ENCODE data around the gene SLC9A9.

SLC9A9 gene

DNA sequence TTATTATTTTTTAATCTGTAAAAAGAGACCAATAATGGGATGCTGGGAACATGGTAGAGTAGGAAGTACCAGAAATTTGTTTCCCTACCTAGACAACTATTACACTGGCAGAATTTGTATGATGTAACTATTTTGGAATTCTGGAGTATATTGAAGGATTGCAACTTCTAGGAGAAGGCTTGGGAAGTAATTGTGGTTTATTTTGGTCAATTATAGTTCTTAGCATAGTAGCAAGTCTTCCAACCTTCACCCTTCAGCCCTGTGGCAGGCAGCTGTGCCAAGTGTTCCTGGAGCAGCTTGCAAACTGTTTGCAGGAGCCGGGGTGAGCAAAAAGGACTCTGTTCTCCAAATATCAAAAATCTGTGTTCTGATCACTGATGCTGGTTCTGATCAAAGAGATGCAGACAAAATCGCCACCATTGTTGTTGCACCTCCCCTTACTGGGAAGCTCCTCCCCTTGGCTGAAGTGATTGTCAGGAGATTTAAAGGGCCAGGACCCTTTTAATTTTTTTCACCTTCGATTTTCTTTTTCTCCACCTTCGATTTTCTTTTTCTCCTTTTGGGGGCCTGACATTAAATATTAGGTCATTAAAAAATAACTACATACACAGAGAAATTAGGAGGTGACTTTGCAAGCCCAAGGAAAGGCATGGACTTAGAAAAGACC, 363.3 kb downstream of the SLC9A9 start:
- DNase-seq: no peak

GRCh38 chr3:143483214-143483613, 365.1 kb downstream of the SLC9A9 start:
- DNase-seq: no peak

DNA sequence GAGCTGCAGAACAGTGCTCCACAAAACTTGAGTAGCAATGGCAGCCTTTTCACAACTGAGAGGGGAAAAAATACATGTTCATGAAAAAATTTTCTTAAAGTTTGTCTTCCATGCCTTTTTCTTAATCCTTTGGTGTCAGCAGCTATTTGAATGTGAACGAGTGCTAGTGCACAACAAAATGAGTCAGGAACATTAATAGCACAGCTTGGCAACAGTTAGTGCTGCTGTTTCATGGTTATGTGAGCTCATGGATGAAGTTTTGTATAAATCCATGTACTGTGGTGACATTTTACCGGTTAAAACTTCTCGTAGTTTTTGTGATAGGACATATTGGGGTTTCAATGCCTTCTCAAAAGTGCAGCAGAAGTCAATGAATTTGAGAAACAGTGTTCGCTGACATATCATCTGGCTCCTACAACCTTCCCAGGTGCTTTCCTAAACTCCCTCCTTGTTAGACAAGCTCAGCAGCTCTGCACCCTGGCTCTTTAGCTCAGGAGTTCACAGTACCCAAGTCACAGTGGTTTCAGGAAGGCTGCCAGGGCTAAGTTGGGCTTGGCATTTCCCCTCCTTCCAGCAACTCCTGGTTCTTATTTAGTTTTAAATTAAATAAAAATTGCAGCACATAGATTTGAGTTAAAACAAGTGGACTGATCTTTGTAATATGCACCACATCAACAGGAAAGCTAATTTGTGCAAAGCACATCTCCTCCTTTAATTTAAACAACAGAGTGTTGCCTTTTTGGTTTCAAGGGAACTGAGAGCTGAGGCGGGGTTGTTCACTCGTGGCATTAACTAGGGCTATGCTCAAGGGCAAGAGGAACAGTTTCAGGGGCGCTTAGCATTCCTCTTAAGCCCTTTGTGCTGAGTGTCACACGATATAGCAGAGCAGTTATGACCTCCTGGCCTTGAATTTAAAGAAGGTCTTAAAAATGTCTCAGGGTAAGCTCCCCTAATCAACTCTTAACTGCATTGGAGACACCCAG, 365.9 kb downstream of the SLC9A9 start:
- no peak for DNase-seq

DNA sequence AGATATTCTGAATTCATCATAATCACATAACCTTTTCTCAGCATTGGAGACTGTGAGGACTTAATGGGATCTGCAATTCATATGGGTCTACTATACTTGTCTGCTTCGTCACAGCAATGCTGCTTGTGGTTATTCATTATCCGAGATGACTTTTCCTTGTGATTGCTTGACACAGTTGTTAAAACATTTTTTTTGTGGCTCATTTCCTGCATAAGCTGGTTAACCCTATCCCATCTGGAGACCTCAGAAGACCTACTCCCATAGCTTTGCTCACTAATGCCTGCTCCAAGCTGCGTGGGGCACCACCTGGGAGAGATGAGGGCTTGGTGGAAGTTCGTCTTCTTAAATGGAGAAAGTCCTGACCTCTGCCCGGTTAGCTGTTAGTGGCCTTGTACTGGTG, 367.9 kb downstream of the SLC9A9 start:
- DNase-seq: no peak

DNA sequence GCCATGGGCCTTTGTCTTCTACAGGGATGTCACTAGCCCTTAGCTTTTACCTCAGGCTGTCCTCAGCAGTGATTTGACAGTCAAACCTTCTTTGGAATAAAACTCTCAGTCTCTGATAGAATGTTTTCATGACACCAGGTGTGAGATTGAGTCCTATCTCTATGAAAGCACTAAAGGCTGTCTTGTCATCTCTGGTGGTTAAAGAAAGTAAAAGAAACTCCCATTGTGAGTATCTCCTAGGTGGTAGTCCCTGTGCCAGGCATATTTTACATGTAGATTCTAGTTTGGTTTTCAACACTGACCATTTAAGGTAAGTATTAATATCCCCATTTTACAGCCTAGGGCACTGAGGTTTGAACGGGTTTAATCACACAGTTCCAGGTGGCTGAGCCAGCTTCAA, 368.5 kb downstream of the SLC9A9 start:
- no peak for DNase-seq

GRCh38 chr3:143478115-143478693, 370.1 kb downstream of the SLC9A9 start:
- no peak for DNase-seq

- DNase-seq: no peak
These were observed 371.2 kb downstream of the SLC9A9 start for GRCh38 chr3:143476965-143477640.

- DNase-seq: no peak
These were observed 372.3 kb downstream of the SLC9A9 start for GRCh38 chr3:143475981-143476380.

DNA sequence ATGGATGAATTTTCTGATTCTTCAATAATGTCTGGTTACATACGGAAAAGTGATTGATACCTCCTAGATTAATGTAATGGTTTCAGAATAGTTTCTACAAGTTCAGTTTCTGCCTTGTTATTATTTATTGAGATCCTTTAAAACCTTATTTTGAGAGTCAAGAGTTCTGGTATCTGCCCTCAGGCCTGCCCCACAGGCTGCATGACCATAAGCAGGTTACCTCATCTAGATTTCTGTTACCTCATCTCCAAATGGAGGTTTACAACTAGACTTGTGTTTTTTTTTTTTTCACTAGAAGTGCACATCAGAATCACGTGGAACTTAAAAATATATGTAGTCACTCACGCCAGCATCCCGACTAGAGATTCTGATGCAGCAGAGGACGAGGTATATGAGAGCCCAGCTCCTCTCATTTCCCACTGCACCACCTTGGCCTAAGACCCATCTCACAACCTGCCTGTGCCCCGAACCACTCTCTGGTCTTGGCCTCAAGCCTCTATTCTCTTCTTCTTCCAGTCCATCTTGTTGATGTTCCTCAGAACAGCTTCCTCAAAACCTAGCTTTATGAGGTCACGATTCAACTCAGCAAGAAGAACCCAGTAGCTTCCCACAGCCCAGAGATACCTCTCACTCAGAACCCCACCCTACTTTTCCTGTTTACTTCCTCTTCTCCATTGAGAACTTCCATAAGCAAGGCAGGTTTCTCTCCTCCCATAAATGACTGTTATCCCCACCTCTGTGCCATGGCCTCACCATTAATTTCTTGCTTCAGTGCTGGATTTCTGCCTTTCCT, 375.3 kb downstream of the SLC9A9 start:
- no peak for DNase-seq

GRCh38 chr3:143471705-143472104, 376.6 kb downstream of the SLC9A9 start:
- no peak for DNase-seq

GRCh38 chr3:143469159-143469558, 379.1 kb downstream of the SLC9A9 start:
- no peak for DNase-seq

GRCh38 chr3:143465666-143466065, 382.6 kb downstream of the SLC9A9 start:
- DNase-seq: no peak

GRCh38 chr3:143464850-143465249, 383.4 kb downstream of the SLC9A9 start:
- DNase-seq: no peak

DNA sequence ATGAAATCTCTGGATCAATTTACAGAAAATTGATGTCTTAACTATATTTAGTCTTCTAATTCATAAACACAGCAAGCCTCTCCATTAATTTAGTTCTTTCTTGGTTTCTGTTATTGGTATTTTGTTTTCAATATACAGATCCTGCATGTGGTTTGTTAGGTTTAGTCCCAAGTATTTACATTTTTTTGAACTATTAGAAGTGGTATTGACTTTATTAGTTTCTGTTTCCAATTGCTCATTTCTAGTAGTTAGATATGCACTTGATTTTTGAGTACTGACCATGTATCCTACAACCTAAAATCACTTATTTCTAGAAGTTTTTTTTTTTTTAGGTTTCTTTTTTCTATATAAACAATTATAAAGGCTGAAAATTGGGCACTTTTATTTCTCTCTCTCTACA, 392.8 kb downstream of the SLC9A9 start:
- DNase-seq: no peak

- DNase-seq: peak; percentile 27
These were observed 397.6 kb downstream of the SLC9A9 start for GRCh38 chr3:143450632-143451031.

- no peak for DNase-seq
These were observed 400.8 kb downstream of the SLC9A9 start for GRCh38 chr3:143447491-143447890.

GRCh38 chr3:143445118-143445517, 403.1 kb downstream of the SLC9A9 start:
- DNase-seq: no peak

GRCh38 chr3:143443851-143444331, 404.4 kb downstream of the SLC9A9 start:
- DNase-seq: no peak

DNA sequence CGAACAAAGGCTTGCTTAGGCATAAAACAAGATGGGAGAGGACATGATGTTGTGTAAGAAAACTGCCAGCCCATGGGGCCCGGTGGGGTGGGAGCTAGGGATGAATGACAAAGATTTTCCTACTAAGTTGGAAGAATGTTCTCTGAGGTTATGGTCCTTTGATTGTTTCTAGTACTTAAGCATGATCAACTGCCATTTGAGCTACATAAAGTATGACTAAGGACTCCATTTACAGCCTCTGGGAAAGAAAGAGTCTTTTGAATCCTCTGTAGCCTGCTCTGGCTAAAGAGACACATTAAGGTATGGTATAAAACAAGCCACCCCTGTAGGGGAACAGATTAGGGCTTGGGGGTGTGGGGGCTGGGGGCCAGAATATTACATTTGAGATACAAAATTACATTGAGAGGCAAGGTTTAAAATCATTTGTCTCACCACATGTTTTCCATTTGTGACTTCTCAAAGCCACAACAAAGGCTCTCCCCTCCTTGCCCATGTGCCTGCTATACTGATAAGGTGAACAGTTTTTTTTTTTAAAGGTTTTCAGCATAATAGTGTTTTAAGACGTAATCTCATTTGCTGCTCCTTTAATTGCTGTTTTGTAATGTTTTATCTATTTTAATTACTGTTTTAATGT, 405.3 kb downstream of the SLC9A9 start:
- no peak for DNase-seq

GRCh38 chr3:143441516-143442171, 406.6 kb downstream of the SLC9A9 start:
- no peak for DNase-seq

GRCh38 chr3:143439817-143440216, 408.5 kb downstream of the SLC9A9 start:
- no peak for DNase-seq
